ENCODE data around the gene ZSCAN5A.
A peak's percentile ranks its signal among the peaks of the same experiment; 100 is the strongest.
"Not testable (repeated sequence)": the region's sequence is repeated elsewhere in the genome, so short reads cannot be mapped to it uniquely, and the experiment has no call there.

ZSCAN5A gene

DNA sequence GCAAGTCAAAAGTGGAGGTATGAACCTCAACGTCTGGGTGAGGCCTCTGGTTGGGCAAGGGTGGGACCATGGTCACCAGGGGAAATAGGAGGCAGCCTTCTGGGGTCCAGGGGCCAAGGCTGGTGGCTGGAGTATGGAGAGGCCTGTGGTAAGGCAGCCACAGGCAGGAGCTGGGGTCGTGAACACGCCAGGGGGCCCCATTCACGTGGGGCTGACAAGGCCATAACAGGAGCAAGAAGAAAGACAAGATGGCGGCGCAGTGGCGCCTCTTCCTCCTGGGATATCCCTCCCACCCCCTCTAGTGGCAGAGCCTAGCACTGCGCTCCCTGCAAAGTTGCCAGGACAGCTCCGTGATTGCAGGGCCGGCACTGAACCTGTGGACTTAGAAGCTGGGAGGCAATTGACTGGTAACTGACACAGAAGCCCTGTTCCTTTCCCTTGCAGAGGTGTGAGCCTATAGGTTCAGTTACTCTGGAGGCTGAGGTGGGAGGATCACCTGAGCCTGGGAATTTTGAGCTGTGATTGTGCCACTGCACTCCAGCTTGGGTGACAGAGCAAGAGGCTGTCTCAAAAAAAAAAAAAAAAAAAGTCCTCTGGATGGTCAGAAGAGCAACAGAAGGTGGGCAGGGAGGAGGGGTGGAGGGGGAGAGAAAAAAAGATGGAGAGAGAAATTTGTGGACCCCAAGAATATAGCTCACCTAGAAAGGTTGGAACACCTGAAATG lies 61.8 kb downstream of the ZSCAN5A start (continued):
- TF ChIP-seq, protein P1, sequence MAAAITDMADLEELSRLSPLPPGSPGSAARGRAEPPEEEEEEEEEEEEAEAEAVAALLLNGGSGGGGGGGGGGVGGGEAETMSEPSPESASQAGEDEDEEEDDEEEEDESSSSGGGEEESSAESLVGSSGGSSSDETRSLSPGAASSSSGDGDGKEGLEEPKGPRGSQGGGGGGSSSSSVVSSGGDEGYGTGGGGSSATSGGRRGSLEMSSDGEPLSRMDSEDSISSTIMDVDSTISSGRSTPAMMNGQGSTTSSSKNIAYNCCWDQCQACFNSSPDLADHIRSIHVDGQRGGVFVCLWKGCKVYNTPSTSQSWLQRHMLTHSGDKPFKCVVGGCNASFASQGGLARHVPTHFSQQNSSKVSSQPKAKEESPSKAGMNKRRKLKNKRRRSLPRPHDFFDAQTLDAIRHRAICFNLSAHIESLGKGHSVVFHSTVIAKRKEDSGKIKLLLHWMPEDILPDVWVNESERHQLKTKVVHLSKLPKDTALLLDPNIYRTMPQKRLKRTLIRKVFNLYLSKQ (tag by site-specific recombination; IDR thresholded peaks at IDR 0.05; ENCODE audit: borderline replicate concordance) = no peak
- TF ChIP-seq ZNF133 (tag by site-specific recombination; IDR thresholded peaks at IDR 0.05) (no peak), ZSCAN16 (tag by site-specific recombination; IDR thresholded peaks at IDR 0.05) (no peak), ZNF391 (tag by site-specific recombination; IDR thresholded peaks at IDR 0.05; ENCODE audit: borderline replicate concordance, low read depth) (no peak), YY1 (tag by site-specific recombination; IDR thresholded peaks at IDR 0.05) (0 out of 2 replicates have a peak, but pooled peaks have one; percentile 51), ZIC2 (tag by site-specific recombination; IDR thresholded peaks at IDR 0.05) (no peak), ZNF37A (tag by site-specific recombination; IDR thresholded peaks at IDR 0.05) (no peak), ZNF416 (tag by site-specific recombination; IDR thresholded peaks at IDR 0.05) (no peak), ZNF830 (tag by site-specific recombination; IDR thresholded peaks at IDR 0.05; ENCODE audit: low read depth) (no peak), YY2 (tag by site-specific recombination; IDR thresholded peaks at IDR 0.05) (0 out of 2 replicates have a peak, but pooled peaks have one; percentile 32), GLI4 (tag by site-specific recombination; IDR thresholded peaks at IDR 0.05) (no peak), ZNF350 (tag by site-specific recombination; IDR thresholded peaks at IDR 0.05) (no peak), ZNF274 (IDR thresholded peaks at IDR 0.05; ENCODE audit: low read length) (no peak), ZNF274 (tag by site-specific recombination; IDR thresholded peaks at IDR 0.05; ENCODE audit: borderline replicate concordance) (no peak), SCRT2 (tag by site-specific recombination; IDR thresholded peaks at IDR 0.05) (no peak), IKZF3 (tag by site-specific recombination; IDR thresholded peaks at IDR 0.05) (no peak), WT1 (tag by site-specific recombination; IDR thresholded peaks at IDR 0.05) (no peak), KLF7 (tag by site-specific recombination; IDR thresholded peaks at IDR 0.05; ENCODE audit: borderline replicate concordance) (no peak), ZNF654 (tag by site-specific recombination; IDR thresholded peaks at IDR 0.05; ENCODE audit: low read depth) (peak; percentile 48)
- TF ChIP-seq, protein P2, sequence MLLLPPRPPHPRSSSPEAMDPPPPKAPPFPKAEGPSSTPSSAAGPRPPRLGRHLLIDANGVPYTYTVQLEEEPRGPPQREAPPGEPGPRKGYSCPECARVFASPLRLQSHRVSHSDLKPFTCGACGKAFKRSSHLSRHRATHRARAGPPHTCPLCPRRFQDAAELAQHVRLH (tag by site-specific recombination; IDR thresholded peaks at IDR 0.05) = peak; percentile 51; the same call in 1 of the 2 replicates
- TF ChIP-seq, protein P3, sequence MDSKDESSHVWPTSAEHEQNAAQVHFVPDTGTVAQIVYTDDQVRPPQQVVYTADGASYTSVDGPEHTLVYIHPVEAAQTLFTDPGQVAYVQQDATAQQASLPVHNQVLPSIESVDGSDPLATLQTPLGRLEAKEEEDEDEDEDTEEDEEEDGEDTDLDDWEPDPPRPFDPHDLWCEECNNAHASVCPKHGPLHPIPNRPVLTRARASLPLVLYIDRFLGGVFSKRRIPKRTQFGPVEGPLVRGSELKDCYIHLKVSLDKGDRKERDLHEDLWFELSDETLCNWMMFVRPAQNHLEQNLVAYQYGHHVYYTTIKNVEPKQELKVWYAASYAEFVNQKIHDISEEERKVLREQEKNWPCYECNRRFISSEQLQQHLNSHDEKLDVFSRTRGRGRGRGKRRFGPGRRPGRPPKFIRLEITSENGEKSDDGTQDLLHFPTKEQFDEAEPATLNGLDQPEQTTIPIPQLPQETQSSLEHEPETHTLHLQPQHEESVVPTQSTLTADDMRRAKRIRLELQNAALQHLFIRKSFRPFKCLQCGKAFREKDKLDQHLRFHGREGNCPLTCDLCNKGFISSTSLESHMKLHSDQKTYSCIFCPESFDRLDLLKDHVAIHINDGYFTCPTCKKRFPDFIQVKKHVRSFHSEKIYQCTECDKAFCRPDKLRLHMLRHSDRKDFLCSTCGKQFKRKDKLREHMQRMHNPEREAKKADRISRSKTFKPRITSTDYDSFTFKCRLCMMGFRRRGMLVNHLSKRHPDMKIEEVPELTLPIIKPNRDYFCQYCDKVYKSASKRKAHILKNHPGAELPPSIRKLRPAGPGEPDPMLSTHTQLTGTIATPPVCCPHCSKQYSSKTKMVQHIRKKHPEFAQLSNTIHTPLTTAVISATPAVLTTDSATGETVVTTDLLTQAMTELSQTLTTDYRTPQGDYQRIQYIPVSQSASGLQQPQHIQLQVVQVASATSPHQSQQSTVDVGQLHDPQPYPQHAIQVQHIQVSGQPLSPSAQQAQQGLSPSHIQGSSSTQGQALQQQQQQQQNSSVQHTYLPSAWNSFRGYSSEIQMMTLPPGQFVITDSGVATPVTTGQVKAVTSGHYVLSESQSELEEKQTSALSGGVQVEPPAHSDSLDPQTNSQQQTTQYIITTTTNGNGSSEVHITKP (tag by site-specific recombination; IDR thresholded peaks at IDR 0.05) = no peak
- TF ChIP-seq, protein P4, sequence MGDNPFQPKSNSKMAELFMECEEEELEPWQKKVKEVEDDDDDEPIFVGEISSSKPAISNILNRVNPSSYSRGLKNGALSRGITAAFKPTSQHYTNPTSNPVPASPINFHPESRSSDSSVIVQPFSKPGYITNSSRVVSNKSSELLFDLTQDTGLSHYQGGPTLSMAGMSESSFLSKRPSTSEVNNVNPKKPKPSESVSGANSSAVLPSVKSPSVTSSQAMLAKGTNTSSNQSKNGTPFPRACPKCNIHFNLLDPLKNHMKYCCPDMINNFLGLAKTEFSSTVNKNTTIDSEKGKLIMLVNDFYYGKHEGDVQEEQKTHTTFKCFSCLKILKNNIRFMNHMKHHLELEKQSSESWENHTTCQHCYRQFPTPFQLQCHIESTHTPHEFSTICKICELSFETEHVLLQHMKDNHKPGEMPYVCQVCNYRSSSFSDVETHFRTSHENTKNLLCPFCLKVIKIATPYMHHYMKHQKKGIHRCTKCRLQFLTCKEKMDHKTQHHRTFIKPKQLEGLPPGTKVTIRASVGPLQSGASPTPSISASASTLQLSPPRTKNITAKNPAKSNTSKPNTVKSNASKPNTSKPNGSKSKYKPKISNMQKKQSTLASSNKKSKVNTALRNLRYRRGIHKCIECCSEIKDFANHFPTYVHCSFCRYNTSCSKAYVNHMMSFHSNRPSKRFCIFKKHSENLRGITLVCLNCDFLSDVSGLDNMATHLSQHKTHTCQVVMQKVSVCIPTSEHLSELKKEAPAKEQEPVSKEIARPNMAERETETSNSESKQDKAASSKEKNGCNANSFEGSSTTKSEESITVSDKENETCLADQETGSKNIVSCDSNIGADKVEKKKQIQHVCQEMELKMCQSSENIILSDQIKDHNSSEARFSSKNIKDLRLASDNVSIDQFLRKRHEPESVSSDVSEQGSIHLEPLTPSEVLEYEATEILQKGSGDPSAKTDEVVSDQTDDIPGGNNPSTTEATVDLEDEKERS (tag by site-specific recombination; IDR thresholded peaks at IDR 0.05) = peak; percentile 76; the same call in 1 of the 2 replicates

DNA sequence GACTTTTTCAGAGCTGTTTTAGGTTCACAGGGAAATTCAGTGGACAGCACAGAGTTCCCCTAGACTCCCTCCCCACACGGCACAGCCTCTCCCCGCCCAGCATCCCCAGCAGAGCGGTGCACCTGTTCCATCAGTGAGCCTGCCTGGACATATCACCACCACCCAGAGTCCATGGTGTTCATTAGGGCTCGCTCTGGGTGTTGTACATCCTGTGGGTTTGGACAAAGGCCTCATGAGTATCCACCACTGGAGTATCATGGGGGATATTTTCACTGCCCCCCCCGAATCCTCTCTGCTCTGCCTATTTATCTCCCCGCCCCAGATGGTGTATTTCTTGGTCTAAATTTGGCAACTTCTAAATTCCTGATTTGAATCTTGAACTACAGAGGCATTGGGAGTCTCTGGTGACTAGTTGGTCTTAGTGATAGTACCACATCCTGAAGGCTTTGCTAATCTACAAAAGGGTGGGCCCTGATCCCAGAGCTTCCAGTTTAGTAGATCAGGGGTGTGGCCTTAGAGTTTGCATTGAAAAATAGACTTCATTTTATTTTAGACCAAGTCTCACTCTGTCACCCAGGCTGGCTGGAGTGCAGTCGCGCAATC lies 65.8 kb downstream of the ZSCAN5A start:
- H3K4me3 ChIP-seq (ENCODE audit: low read depth, low read length); H3K36me3 ChIP-seq (ENCODE audit: control insufficient read depth in 2 of 2, insufficient read depth in 1 of 2, low read length in 2 of 2); H3K27ac ChIP-seq (ENCODE audit: extremely low read depth, low read depth, low read length); H3K4me1 ChIP-seq (ENCODE audit: control insufficient read depth, insufficient read depth, low read length); POLR2A ChIA-PET; H3K9me3 ChIP-seq (ENCODE audit: control insufficient read depth, insufficient read depth, low read depth, low read length): not testable (repeated sequence)
- CTCF ChIA-PET = interaction anchor here (1.1 to 1.5 kb wide), 2 partner anchors 27 to 85 kb away, joined by 3 to 4 read pairs; no protein-coding TSS in a partner anchor

DNA sequence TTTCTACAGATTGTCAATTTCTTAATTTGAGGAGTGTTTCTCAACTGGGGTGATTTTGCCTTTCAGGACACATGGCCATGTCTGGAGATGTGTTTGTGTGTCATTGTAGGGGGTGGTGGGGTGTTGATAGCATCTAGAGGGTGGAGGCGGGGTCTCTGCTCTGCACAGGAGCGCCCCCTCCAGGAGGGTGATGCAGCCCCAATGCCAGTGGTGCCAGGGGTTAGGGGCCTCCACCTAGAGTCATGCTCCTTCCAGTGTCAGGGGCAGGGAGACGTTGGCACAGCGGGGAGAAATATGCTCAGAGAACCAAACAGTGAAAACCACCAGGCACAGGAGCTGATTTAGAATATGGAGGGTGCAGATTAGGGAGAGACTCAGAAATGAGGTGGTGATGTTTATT lies 68.9 kb downstream of the ZSCAN5A start:
- not testable (repeated sequence) for H3K27ac ChIP-seq (ENCODE audit: extremely low read depth, low read depth, low read length); H3K9me3 ChIP-seq (ENCODE audit: control insufficient read depth, insufficient read depth, low read depth, low read length)

More for the DNA sequence above, 68.9 kb downstream of the ZSCAN5A start:
- H3K36me3 ChIP-seq (ENCODE audit: control insufficient read depth in 2 of 2, insufficient read depth in 1 of 2, low read length in 2 of 2); POLR2A ChIA-PET; H3K4me3 ChIP-seq (ENCODE audit: low read depth, low read length); H3K4me1 ChIP-seq (ENCODE audit: control insufficient read depth, insufficient read depth, low read length): not testable (repeated sequence)
- CTCF ChIA-PET = interaction anchor here (0.6 to 1.1 kb wide), 5 partner anchors 20 to 881 kb away, joined by 3 to 7 read pairs (median 3); no protein-coding TSS in a partner anchor
